ENCODE data around the gene BRPF3. TPM values are rescaled to one million over a fixed set of nuclear protein-coding genes. Genes with fewer than 3 reads are reported as not detected.

BRPF3 gene
- total RNA-seq, 1 experiment from 2014 or later, result 19.4 TPM

DNA sequence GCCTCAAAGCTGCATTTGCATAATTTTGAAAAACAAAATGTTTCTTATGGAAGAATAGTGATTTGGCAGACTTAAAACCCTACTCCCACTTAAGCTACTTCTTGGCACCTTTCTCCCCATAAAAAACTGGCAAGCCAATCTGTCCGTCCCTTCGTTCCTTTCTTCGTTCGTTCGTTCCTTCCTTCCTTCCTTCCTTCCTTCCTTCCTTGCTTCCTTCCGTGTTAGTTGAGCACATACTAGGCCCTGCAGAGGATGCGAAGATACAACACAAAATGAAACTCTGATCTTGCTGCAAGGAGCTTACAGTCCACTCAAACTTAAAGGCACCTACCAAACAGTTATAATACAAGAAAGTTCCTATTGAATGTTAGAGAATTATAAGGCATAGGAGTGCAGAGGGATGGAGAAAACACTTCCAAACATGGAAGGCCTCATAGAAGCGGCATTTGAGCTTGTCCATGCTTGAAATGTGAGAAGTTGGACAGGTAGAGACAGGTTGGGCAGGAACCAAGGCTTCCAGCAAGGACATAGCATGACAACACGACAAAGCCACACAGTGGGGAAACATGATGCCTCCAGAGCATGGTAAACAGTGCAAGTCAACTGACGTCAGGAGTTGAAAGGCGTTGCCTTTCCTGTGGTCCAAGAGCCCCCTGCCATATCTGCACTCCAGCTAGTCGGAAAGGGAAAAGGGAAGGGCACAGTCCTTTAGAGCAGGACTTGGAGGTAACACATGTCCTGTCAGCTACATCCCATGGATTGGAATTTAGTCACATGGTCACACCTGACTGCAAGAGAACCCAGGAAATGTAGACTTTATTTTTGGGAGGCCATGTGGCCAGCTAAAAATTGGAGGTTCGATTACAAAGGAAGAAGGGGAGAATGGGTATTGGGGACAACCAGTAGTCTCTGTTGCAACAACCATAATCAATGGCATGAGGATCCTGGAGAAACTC lies 80.3 kb downstream of the BRPF3 start:
- TF ChIP-seq, protein P1, sequence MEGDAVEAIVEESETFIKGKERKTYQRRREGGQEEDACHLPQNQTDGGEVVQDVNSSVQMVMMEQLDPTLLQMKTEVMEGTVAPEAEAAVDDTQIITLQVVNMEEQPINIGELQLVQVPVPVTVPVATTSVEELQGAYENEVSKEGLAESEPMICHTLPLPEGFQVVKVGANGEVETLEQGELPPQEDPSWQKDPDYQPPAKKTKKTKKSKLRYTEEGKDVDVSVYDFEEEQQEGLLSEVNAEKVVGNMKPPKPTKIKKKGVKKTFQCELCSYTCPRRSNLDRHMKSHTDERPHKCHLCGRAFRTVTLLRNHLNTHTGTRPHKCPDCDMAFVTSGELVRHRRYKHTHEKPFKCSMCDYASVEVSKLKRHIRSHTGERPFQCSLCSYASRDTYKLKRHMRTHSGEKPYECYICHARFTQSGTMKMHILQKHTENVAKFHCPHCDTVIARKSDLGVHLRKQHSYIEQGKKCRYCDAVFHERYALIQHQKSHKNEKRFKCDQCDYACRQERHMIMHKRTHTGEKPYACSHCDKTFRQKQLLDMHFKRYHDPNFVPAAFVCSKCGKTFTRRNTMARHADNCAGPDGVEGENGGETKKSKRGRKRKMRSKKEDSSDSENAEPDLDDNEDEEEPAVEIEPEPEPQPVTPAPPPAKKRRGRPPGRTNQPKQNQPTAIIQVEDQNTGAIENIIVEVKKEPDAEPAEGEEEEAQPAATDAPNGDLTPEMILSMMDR (IDR thresholded peaks at IDR 0.05; ENCODE audit: unreplicated experiment), result no peak
- H3K27me3 Mint-ChIP-seq (ENCODE audit: insufficient read depth, unreplicated experiment), result peaks cover 74% of the 10 kb centered on the region

DNA sequence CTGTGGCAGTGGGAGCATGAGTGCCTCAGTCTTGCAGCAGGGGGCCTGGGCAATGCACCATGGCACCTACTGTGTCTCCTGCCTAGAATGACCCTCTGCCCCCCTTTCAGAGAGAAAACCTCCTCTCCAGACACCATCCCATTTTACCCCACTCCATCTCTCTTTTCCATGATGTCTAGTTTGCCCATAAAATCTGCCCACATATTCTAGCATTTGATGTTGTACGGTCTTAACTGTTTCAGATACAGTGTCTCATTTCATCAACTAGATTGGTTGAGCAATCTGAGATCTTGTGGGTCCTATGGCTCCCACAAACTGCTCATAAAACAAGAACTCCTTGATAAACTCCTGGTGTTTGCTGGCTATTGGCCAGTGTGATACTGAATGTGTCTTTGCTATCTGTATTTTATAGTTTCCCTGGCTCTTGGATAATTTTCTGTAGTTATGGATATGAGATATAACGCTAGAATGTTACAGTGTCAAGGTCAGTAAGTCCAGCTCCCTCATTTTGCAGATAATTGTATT lies 81.5 kb downstream of the BRPF3 start:
- POLR2A ChIA-PET, result no interaction called here
- H3K27me3 Mint-ChIP-seq (ENCODE audit: insufficient read depth, unreplicated experiment), result peaks cover 74% of the 10 kb centered on the region

More for the DNA sequence above, 80.3 kb downstream of the BRPF3 start:
- no peak for DNase-seq (ENCODE audit: unreplicated experiment)
- Mint-ChIP-seq H3K4me3 (ENCODE audit: unreplicated experiment) (no peak overlapping the region), H3K36me3 (ENCODE audit: insufficient read depth, unreplicated experiment) (no peaks in the 10 kb centered on the region), H3K9me3 (ENCODE audit: unreplicated experiment) (no peaks in the 10 kb centered on the region), H3K4me1 (ENCODE audit: insufficient read depth, unreplicated experiment) (no peaks in the 10 kb centered on the region), H3K27ac (ENCODE audit: low read depth, unreplicated experiment) (no peak overlapping the region)
- no TSS peak for BruUV-seq (replicated peaks)
- intact Hi-C loops (cut with micrococcal nuclease), result no loop called here
- ChIA-PET POLR2A (interaction anchor here (0.7 kb wide), 2 partner anchors 8 to 45 kb away, joined by 3 read pairs; no protein-coding TSS in a partner anchor), CTCF (interaction anchor here (0.6 kb wide), 1 partner anchor 235 kb away, joined by 3 read pairs; no protein-coding TSS in a partner anchor)

DNA sequence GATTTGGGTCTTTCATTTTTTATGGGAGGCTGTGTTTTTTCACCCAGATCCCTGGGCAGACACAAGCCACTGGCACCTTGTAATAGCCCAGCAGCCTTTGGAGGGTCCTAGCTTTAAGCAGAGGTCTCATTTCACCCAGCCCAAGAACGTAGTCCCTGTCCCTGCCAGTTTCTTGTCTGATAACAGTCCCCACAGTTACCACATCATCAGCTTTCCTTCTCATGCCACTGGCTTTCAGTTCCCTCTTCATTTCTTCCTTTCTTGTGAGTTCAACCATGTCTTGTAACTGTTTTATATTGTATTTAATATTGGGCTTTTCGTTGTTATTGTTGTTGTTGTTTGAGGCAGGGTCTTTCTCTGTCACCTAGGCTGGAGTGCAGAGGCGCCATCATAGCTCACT lies 83.9 kb downstream of the BRPF3 start:
- TF ChIP-seq, protein P1 (IDR thresholded peaks at IDR 0.05; ENCODE audit: unreplicated experiment), result no peak
- Mint-ChIP-seq H3K4me1 (ENCODE audit: insufficient read depth, unreplicated experiment) (no peaks in the 10 kb centered on the region), H3K27me3 (ENCODE audit: insufficient read depth, unreplicated experiment) (peaks cover 67% of the 10 kb centered on the region), H3K4me3 (ENCODE audit: unreplicated experiment) (no peak overlapping the region), H3K36me3 (ENCODE audit: insufficient read depth, unreplicated experiment) (no peaks in the 10 kb centered on the region), H3K27ac (ENCODE audit: low read depth, unreplicated experiment) (no peak overlapping the region), H3K9me3 (ENCODE audit: unreplicated experiment) (no peaks in the 10 kb centered on the region)
- ChIA-PET POLR2A (interaction anchor here (0.7 to 1.8 kb wide), 2 partner anchors 9 to 103 kb away, joined by 3 to 4 read pairs; no protein-coding TSS in a partner anchor), CTCF (interaction anchor here (0.7 to 1.1 kb wide), 2 partner anchors 20 to 915 kb away, joined by 3 read pairs; no protein-coding TSS in a partner anchor)
- no TSS peak for BruUV-seq (replicated peaks)
- DNase-seq (ENCODE audit: unreplicated experiment), result no peak
- intact Hi-C loops (cut with micrococcal nuclease), result no loop called here

More for the DNA sequence above, 81.5 kb downstream of the BRPF3 start:
- no peaks in the 10 kb centered on the region for H3K4me1 Mint-ChIP-seq (ENCODE audit: insufficient read depth, unreplicated experiment)
- no peak overlapping the region for H3K4me3 Mint-ChIP-seq (ENCODE audit: unreplicated experiment)
- no peak overlapping the region for H3K27ac Mint-ChIP-seq (ENCODE audit: low read depth, unreplicated experiment)
- H3K36me3 Mint-ChIP-seq (ENCODE audit: insufficient read depth, unreplicated experiment), result no peaks in the 10 kb centered on the region
- BruUV-seq (replicated peaks), result no TSS peak
- H3K9me3 Mint-ChIP-seq (ENCODE audit: unreplicated experiment), result no peaks in the 10 kb centered on the region
- TF ChIP-seq, protein P1 (IDR thresholded peaks at IDR 0.05; ENCODE audit: unreplicated experiment), result no peak
- CTCF ChIA-PET, result no interaction called here
- intact Hi-C loops (cut with micrococcal nuclease), result no loop called here
- no peak for DNase-seq (ENCODE audit: unreplicated experiment)

DNA sequence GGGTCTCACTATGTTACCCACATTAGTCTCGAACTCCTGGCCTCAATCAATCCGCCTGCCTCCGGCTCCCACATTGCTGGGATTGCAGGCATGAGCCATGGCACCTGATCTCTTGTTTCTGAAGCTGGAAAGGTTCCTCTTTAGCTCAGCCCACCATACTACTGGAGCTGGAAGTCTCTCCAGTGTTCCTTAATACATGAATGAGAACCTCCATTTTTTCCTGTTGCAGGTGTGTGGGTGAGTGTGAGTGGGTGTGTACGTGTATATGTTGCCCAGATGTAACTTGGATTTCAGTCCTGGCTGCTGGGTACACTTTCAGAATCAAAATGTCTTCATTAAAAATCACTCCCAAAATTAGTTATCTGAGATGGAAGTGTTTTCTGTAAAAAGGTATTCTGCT lies 84.4 kb downstream of the BRPF3 start:
- Mint-ChIP-seq H3K9me3 (ENCODE audit: unreplicated experiment) (no peaks in the 10 kb centered on the region), H3K4me3 (ENCODE audit: unreplicated experiment) (no peak overlapping the region), H3K27me3 (ENCODE audit: insufficient read depth, unreplicated experiment) (peaks cover 67% of the 10 kb centered on the region), H3K4me1 (ENCODE audit: insufficient read depth, unreplicated experiment) (peaks cover 4% of the 10 kb centered on the region), H3K36me3 (ENCODE audit: insufficient read depth, unreplicated experiment) (no peaks in the 10 kb centered on the region), H3K27ac (ENCODE audit: low read depth, unreplicated experiment) (no peak overlapping the region)
- no TSS peak for BruUV-seq (replicated peaks)
- intact Hi-C loops (cut with micrococcal nuclease), result no loop called here
- ChIA-PET POLR2A (interaction anchor here (0.7 to 1.8 kb wide), 2 partner anchors 10 to 103 kb away, joined by 3 to 4 read pairs; no protein-coding TSS in a partner anchor), CTCF (interaction anchor here (1.1 kb wide), 1 partner anchor 20 kb away, joined by 3 read pairs; no protein-coding TSS in a partner anchor)
- no peak for DNase-seq (ENCODE audit: unreplicated experiment)
- TF ChIP-seq, protein P1 (IDR thresholded peaks at IDR 0.05; ENCODE audit: unreplicated experiment), result no peak

Data from MCF 10A (cell line).